Measurements from ENCODE around the gene RXRB. TPM values are rescaled to one million over a fixed set of nuclear protein-coding genes. Genes with fewer than 3 reads are reported as not detected.

The RXRB gene
- total and polyA plus RNA-seq, 8 donors = 20.1 to 68.3 (median 24.6) TPM

GRCh38 chr6:33160728-33161344 is 39.6 kb downstream of the RXRB start:
- 35 to 41% methylated on average over 13 of the region's 13 CpGs for WGBS, 2 donors
- FAIRE-seq = peak; percentile 61
- intact Hi-C loops (cut with DNase I) = loop anchor here in 2 of 3 donors (5.0 to 10.0 kb wide), 2 partner anchors 74 to 86 kb away; no protein-coding TSS in a partner anchor
- Histone ChIP-seq H3K9me3 (no peaks in the 10 kb centered on the region), H3K4me1 (no peaks in the 10 kb centered on the region), H3K27ac (no peak overlapping the region), H3K36me3 (no peaks in the 10 kb centered on the region), H3K27me3 (no peaks in the 10 kb centered on the region), H3K4me3 (no peak overlapping the region)
- no peak for DNase-seq
- ATAC-seq = peak in 3 of 4 donors; percentile 34 to 52 (median 44)
- no peak for TF ChIP-seq CTCF (IDR thresholded peaks at IDR 0.05)

- intact Hi-C loops (cut with DNase I) = loop anchor here in 2 of 3 donors (5.0 to 10.0 kb wide), 2 partner anchors 75 to 87 kb away; no protein-coding TSS in a partner anchor
Observed at GRCh38 chr6:33160096-33160495, 40.4 kb downstream of the RXRB start.

GRCh38 chr6:33156964-33157363 is 43.5 kb downstream of the RXRB start:
- no peaks in the 10 kb centered on the region for H3K9me3 ChIP-seq
- H3K27me3 ChIP-seq = peaks cover 0 to 3% (median 0%) of the 10 kb centered on the region in 4 donors
- ATAC-seq = no peak
- no peaks in the 10 kb centered on the region for H3K36me3 ChIP-seq
- no peak overlapping the region for H3K4me3 ChIP-seq
- intact Hi-C loops (cut with DNase I) = no loop called here
- no peak for DNase-seq
- H3K4me1 ChIP-seq = no peaks in the 10 kb centered on the region
- no peak overlapping the region for H3K27ac ChIP-seq
- no peak for TF ChIP-seq CTCF (IDR thresholded peaks at IDR 0.05)
- no peak for FAIRE-seq
- 63 to 90% methylated on average over 2 of the region's 2 CpGs for WGBS, 2 donors

More at GRCh38 chr6:33160096-33160495, 40.4 kb downstream of the RXRB start:
- ATAC-seq (no peak), DNase-seq (no peak), FAIRE-seq (no peak)
- Histone ChIP-seq H3K4me3 (no peak overlapping the region), H3K27me3 (no peaks in the 10 kb centered on the region), H3K9me3 (no peaks in the 10 kb centered on the region), H3K36me3 (no peaks in the 10 kb centered on the region), H3K27ac (no peak overlapping the region), H3K4me1 (no peaks in the 10 kb centered on the region)
- no peak for TF ChIP-seq CTCF (IDR thresholded peaks at IDR 0.05)
- 76 to 84% methylated on average over 11 of the region's 11 CpGs for WGBS, 2 donors

- Histone ChIP-seq H3K4me3 (no peak overlapping the region), H3K27ac (no peak overlapping the region), H3K27me3 (peaks cover 0 to 3% (median 0%) of the 10 kb centered on the region in 4 donors), H3K4me1 (no peaks in the 10 kb centered on the region), H3K36me3 (no peaks in the 10 kb centered on the region), H3K9me3 (no peaks in the 10 kb centered on the region)
- ATAC-seq = no peak
- FAIRE-seq = no peak
- TF ChIP-seq CTCF (IDR thresholded peaks at IDR 0.05) = no peak
- DNase-seq = no peak
- WGBS, 2 donors = 77 to 87% methylated on average over 6 of the region's 6 CpGs
- intact Hi-C loops (cut with DNase I) = no loop called here
Observed at GRCh38 chr6:33156561-33156960, 43.9 kb downstream of the RXRB start.

- FAIRE-seq (no peak), ATAC-seq (no peak), DNase-seq (no peak)
- Histone ChIP-seq H3K4me1 (no peaks in the 10 kb centered on the region), H3K4me3 (no peak overlapping the region), H3K27me3 (peaks cover 0 to 3% (median 0%) of the 10 kb centered on the region in 4 donors), H3K36me3 (no peaks in the 10 kb centered on the region), H3K9me3 (no peaks in the 10 kb centered on the region), H3K27ac (no peak overlapping the region)
- TF ChIP-seq CTCF (IDR thresholded peaks at IDR 0.05) = no peak
- intact Hi-C loops (cut with DNase I) = no loop called here
- WGBS, 2 donors = 44 to 55% methylated on average over 4 of the region's 4 CpGs
Observed at GRCh38 chr6:33154349-33154748, 46.1 kb downstream of the RXRB start.
